ENCODE data around the gene SLITRK6.

- TF ChIP-seq POLR2A (IDR thresholded peaks at IDR 0.05; ENCODE audit: extremely low read depth, insufficient read length), result no peak
- no peak for TF ChIP-seq CTCF (IDR thresholded peaks at IDR 0.05; ENCODE audit: low read depth, low read length)
Measured at GRCh38 chr13:85841427-85841826, 42.2 kb upstream of the SLITRK6 start.

Measured in NB4 (cell line).